Breast epithelium (tissue), 4 donors: ENCODE data around the gene RSPRY1. TPM values are rescaled to one million over a fixed set of nuclear protein-coding genes. Genes with fewer than 3 reads are reported as not detected.
A peak's percentile ranks its signal among the peaks of the same experiment; 100 is the strongest.

Source experiments
- DNase-seq, 2 donors: peaks; one replicate each; pipeline ENCODE4 v3.0.0-alpha.2; 2019; ENCODE audit warnings: low spot score in 2 of 2
- H3K27ac ChIP-seq, 2 donors: fragments of 200-600 bp; sonication (generic) in 1 of 2; one replicate each; pipeline ENCODE4 v1.5.1; 2016 to 2019; ENCODE audit warnings: mild to moderate bottlenecking in 1 of 2
- H3K27me3 ChIP-seq, 2 donors: fragments of 200-600 bp; sonication (generic) in 1 of 2; one replicate each; pipeline versions ENCODE4 v1.5.1 to v1.6.0; 2017 to 2019; ENCODE audit warnings: control low read depth in 1 of 2, mild to moderate bottlenecking in 1 of 2
- H3K36me3 ChIP-seq: fragments of 200-600 bp; one replicate; pipeline ENCODE4 v1.5.1; 2019
- H3K4me1 ChIP-seq, 2 donors: fragments of 200-600 bp; sonication (generic); one replicate each; pipeline ENCODE4 v1.5.1; 2016 to 2019; ENCODE audit warnings: control low read depth in 1 of 2
- H3K4me3 ChIP-seq, 3 donors: fragments of 200-600 bp; sonication (generic); 1 replicate in 2 of 3; 2 replicates in 1 of 3; pipeline ENCODE4 v1.5.1; 2016 to 2019; ENCODE audit warnings: mild to moderate bottlenecking in 3 of 3, moderate library complexity in 2 of 3
- H3K9me3 ChIP-seq, 2 donors: fragments of 200-600 bp; sonication (generic) in 1 of 2; one replicate each; pipeline ENCODE4 v1.5.1; 2016 to 2019; ENCODE audit warnings: control low read depth in 1 of 2
- CTCF ChIP-seq, 3 donors: fragments of 450-650 bp; IDR thresholded peaks; one replicate each; pipeline ENCODE4 v1.5.1; 2016 to 2017; ENCODE audit warnings: antibody characterized with exemption in 3 of 3, mild to moderate bottlenecking in 3 of 3, moderate library complexity in 3 of 3
- POLR2A ChIP-seq: fragments of 450-650 bp; IDR thresholded peaks from one replicate; pipeline ENCODE4 v1.6.1; 2016; ENCODE audit warnings: antibody characterized with exemption, mild to moderate bottlenecking, moderate library complexity
- POLR2AphosphoS5 ChIP-seq, 3 donors: sonication (generic); formaldehyde crosslinking; IDR thresholded peaks; one replicate each; pipeline ENCODE4 v1.6.1; 2017; ENCODE audit warnings: antibody characterized with exemption in 3 of 3
- intact Hi-C: fragments of 100-400 bp; cut with DNase I; formaldehyde crosslinking; loops from one replicate; pipeline ENCODE4 v1.15.1; 2023; ENCODE audit warnings: low total_unique reads
- total RNA-seq, 3 donors: library from RNA; depleted of rRNA; stranded (reverse); fragments of >200 nt; gene quantifications; one replicate each; pipeline ENCODE4 v1.1.0, GENCODE V29; 2016

RSPRY1 gene
- total RNA-seq, 3 donors from 2014 or later = 26.4 to 52.4 (median 34.4) TPM

- no peaks in the 10 kb centered on the region for H3K36me3 ChIP-seq
Observed at GRCh38 chr16:57258226-57258909, 72.2 kb downstream of the RSPRY1 start.

GRCh38 chr16:57258910-57259475 is 72.9 kb downstream of the RSPRY1 start:
- TF ChIP-seq POLR2A = no peak
- no peak for TF ChIP-seq POLR2AphosphoS5 (IDR thresholded peaks at IDR 0.05)
- TF ChIP-seq CTCF (IDR thresholded peaks at IDR 0.05) = no peak
- Histone ChIP-seq H3K4me3 (no peak overlapping the region), H3K4me1 (no peaks in the 10 kb centered on the region), H3K27ac (no peak overlapping the region), H3K27me3 (no peaks in the 10 kb centered on the region), H3K9me3 (no peaks in the 10 kb centered on the region), H3K36me3 (no peaks in the 10 kb centered on the region)
- no peak for DNase-seq
- intact Hi-C loops = no loop called here

More at GRCh38 chr16:57258226-57258909, 72.2 kb downstream of the RSPRY1 start:
- H3K27me3 ChIP-seq = no peaks in the 10 kb centered on the region
- intact Hi-C loops = no loop called here
- no peak for TF ChIP-seq CTCF (IDR thresholded peaks at IDR 0.05)
- TF ChIP-seq POLR2AphosphoS5 (IDR thresholded peaks at IDR 0.05) = no peak
- no peak for TF ChIP-seq POLR2A
- no peaks in the 10 kb centered on the region for H3K4me1 ChIP-seq
- H3K9me3 ChIP-seq = no peaks in the 10 kb centered on the region
- H3K4me3 ChIP-seq = no peak overlapping the region
- DNase-seq = no peak
- H3K27ac ChIP-seq = no peak overlapping the region

GRCh38 chr16:57260294-57260929 is 74.3 kb downstream of the RSPRY1 start:
- peak in 1 of 2 donors; percentile 37 for DNase-seq
- H3K27ac ChIP-seq = peak overlapping the region; percentile 70 to 77

GRCh38 chr16:57261806-57262205 is 75.7 kb downstream of the RSPRY1 start:
- intact Hi-C loops = no loop called here
- no peak overlapping the region for H3K4me3 ChIP-seq
- no peaks in the 10 kb centered on the region for H3K27me3 ChIP-seq
- no peaks in the 10 kb centered on the region for H3K9me3 ChIP-seq
- H3K36me3 ChIP-seq = no peaks in the 10 kb centered on the region
- DNase-seq = peak in 1 of 2 donors; percentile 28
- TF ChIP-seq CTCF (IDR thresholded peaks at IDR 0.05) (no peak), POLR2A (no peak), POLR2AphosphoS5 (IDR thresholded peaks at IDR 0.05) (no peak)
- H3K27ac ChIP-seq = no peak overlapping the region
- H3K4me1 ChIP-seq = no peaks in the 10 kb centered on the region

More at GRCh38 chr16:57260294-57260929, 74.3 kb downstream of the RSPRY1 start:
- H3K36me3 ChIP-seq = no peaks in the 10 kb centered on the region
- no peaks in the 10 kb centered on the region for H3K4me1 ChIP-seq
- H3K4me3 ChIP-seq = no peak overlapping the region
- H3K9me3 ChIP-seq = no peaks in the 10 kb centered on the region
- no peak for TF ChIP-seq POLR2AphosphoS5 (IDR thresholded peaks at IDR 0.05)
- no peak for TF ChIP-seq POLR2A
- no peak for TF ChIP-seq CTCF (IDR thresholded peaks at IDR 0.05)
- intact Hi-C loops = no loop called here
- no peaks in the 10 kb centered on the region for H3K27me3 ChIP-seq
